Gastrocnemius medialis (tissue), 4 donors: ENCODE measurements around the gene PNLIPRP2.

Experiments used
- CTCF ChIP-seq, 5 experiments: fragments of 450-650 bp in 3 of 5; fragments of 200-600 bp in 2 of 5; sonication (generic) in 2 of 5; IDR thresholded peaks in 4 of 5; conservative IDR thresholded peaks in 1 of 5; 1 replicate in 4 of 5; 2 replicates in 1 of 5; pipeline ENCODE4 v1.5.1; 2016 to 2019; ENCODE audit warnings: antibody characterized with exemption in 5 of 5, mild to moderate bottlenecking in 3 of 5, moderate library complexity in 3 of 5
- POLR2A ChIP-seq, 2 donors: fragments of 450-650 bp; IDR thresholded peaks; one replicate each; pipeline ENCODE4 v1.6.1; 2017; ENCODE audit warnings: antibody characterized with exemption in 2 of 2, mild to moderate bottlenecking in 2 of 2, moderate library complexity in 2 of 2

- no peak for TF ChIP-seq CTCF (IDR thresholded peaks at IDR 0.05 in 4 of 5, conservative IDR thresholded peaks at IDR 0.05 in 1 of 5)
- TF ChIP-seq POLR2A (IDR thresholded peaks at IDR 0.05) = no peak
Measured at GRCh38 chr10:116615199-116615776, 5.5 kb upstream of the PNLIPRP2 start.
